Kidney epithelial cell (primary cell): ENCODE results near the gene BAD. TPM values are rescaled to one million over a fixed set of nuclear protein-coding genes. Genes with fewer than 3 reads are reported as not detected.
"Not testable (repeated sequence)": the region's sequence is repeated elsewhere in the genome, so short reads cannot be mapped to it uniquely, and the experiment has no call there.

Experiments
- DNase-seq: peaks from one replicate; pipeline ENCODE4 v3.0.0-alpha.2; 2010; ENCODE audit warnings: low read depth
- H3K27me3 ChIP-seq: 2 replicates; pipeline ENCODE4 v1.6.0; 2011; ENCODE audit warnings: low read length; ENCODE audit not compliant: control insufficient read depth, insufficient read depth
- H3K36me3 ChIP-seq: 2 replicates; pipeline ENCODE4 v1.5.1; 2011; ENCODE audit warnings: low read length; ENCODE audit not compliant: control insufficient read depth, insufficient read depth
- H3K4me3 ChIP-seq: 2 replicates; pipeline ENCODE4 v1.5.1; 2011; ENCODE audit warnings: low read depth, mild to moderate bottlenecking, control low read depth, low read length
- total RNA-seq: library from RNA; depleted of rRNA; stranded (reverse); fragments of >200 nt; gene quantifications from 2 replicates; pipeline ENCODE4 v1.2.3, GENCODE V29; 2015
- TF ChIP-seq, protein P1 (sequence below): IDR thresholded peaks from 2 replicates; pipeline ENCODE4 v1.5.1; 2011; ENCODE audit warnings: mild to moderate bottlenecking, moderate library complexity, low read length, control low read depth, inconsistent platforms; ENCODE audit not compliant: insufficient read depth, poor library complexity, severe bottlenecking

Gene BAD
- total RNA-seq, 1 donor from 2014 or later = 118 TPM

GRCh38 chr11:64249563-64250414 lies 34.7 kb downstream of the BAD start:
- TF ChIP-seq, protein P1, sequence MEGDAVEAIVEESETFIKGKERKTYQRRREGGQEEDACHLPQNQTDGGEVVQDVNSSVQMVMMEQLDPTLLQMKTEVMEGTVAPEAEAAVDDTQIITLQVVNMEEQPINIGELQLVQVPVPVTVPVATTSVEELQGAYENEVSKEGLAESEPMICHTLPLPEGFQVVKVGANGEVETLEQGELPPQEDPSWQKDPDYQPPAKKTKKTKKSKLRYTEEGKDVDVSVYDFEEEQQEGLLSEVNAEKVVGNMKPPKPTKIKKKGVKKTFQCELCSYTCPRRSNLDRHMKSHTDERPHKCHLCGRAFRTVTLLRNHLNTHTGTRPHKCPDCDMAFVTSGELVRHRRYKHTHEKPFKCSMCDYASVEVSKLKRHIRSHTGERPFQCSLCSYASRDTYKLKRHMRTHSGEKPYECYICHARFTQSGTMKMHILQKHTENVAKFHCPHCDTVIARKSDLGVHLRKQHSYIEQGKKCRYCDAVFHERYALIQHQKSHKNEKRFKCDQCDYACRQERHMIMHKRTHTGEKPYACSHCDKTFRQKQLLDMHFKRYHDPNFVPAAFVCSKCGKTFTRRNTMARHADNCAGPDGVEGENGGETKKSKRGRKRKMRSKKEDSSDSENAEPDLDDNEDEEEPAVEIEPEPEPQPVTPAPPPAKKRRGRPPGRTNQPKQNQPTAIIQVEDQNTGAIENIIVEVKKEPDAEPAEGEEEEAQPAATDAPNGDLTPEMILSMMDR = no peak
- no peak for DNase-seq
- H3K36me3 ChIP-seq = no peaks in the 10 kb centered on the region
- no peak overlapping the region for H3K4me3 ChIP-seq
- H3K27me3 ChIP-seq = no peaks in the 10 kb centered on the region

- no peaks in the 10 kb centered on the region for H3K27me3 ChIP-seq
- H3K36me3 ChIP-seq = no peaks in the 10 kb centered on the region
- TF ChIP-seq, protein P1 = no peak
Measured at GRCh38 chr11:64249038-64249437, 35.4 kb downstream of the BAD start.

GRCh38 chr11:64248578-64248977 lies 35.9 kb downstream of the BAD start:
- Histone ChIP-seq H3K36me3 (no peaks in the 10 kb centered on the region), H3K27me3 (no peaks in the 10 kb centered on the region), H3K4me3 (no peak overlapping the region)
- TF ChIP-seq, protein P1 = no peak
- DNase-seq = no peak

More at GRCh38 chr11:64249038-64249437, 35.4 kb downstream of the BAD start:
- DNase-seq = no peak
- H3K4me3 ChIP-seq = no peak overlapping the region

DNA sequence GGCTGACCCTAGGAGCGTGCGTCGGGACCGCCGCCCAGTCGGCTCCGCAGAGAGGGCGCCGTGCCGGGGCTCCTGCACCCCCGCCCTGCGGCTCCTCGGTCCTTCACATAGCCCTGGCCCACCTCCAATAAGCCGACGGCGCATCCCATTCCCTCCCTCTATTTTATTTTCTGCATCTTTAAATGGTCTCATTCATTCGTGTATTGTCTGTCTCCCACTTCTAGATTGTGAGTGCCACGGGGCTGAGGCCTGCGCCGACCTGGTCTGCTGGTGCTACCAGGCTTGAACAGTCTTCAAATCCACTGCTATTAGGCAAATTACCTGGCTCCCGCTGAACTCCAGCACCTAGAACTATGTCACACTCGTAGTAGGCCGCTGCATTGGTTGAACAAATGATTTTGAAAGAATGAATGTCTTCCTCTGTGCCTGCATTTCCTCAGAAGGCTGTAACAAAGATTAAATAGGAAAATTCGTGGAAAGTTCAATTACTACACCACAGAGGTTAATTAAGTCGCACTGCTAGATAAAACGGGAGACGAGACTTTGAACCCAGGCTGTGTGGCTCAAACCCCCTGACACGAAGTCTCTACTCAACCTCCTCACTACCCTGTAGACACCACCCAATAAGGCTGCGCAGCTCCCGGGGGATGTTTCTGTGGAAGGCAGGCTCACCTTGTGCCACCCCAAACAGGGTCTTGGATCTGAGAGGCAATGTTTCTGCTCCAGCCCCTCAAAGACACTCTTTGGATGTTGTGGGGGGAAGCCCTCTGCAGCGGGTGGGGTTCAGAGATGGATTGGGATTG lies 36.5 kb downstream of the BAD start:
- Histone ChIP-seq H3K4me3 (peak overlapping the region; percentile 51), H3K27me3 (no peaks in the 10 kb centered on the region), H3K36me3 (peaks cover 3% of the 10 kb centered on the region)
- no peak for DNase-seq
- TF ChIP-seq, protein P1 = no peak

DNA sequence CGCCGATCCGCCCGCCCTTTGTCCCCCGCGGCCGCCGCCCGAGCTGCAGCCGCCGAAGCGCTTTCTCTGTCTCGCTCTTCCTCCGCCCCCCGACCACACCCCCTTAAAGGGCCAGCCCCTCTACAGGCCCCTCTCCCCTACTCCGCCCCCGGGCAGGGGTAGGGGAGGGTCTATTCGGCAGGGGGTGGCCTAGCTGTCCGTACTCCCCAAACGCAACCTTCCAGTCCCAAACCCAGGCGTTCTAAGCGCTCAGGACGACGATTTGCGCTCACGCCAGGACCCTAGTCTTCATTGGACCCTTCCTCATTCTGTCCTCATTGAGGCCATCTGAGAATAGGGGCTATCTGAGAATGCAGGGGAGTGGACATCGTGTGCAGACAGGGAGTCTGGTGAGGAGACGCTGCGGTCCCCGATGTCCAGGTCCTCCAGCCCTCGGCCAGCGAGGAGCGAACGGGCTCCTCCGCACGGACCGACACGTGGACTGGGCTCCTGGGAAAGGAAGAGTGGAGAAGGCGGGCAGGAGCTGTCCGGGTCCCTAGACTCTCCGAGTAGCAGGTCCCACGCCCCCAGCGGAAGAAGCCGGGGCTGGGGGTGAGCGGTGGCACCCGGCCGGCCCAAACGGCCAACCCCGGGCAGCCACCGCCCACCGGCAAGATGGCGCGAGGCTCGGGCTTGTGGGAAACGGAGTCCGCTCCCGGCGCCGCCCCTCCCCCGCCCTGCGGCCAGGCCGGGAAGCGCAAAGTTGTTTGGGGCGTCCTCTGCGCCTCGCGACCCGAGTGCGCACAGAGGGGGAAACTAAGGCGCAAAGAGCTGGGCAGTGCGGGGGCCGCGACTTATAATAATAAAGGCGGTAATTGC lies 37.4 kb downstream of the BAD start, which contains the start of gene PPP1R14B:
TSS of gene PPP1R14B (minus strand) at position 73 of the 858 bp plus-strand sequence. CDS start 270 bp downstream, outside the sequence.
- peaks cover 3% of the 10 kb centered on the region for H3K36me3 ChIP-seq
- no peak for DNase-seq

GRCh38 chr11:64246621-64246870 lies 37.9 kb downstream of the BAD start:
- H3K36me3 ChIP-seq, DNase-seq, H3K27me3 ChIP-seq: not testable (repeated sequence)
- H3K4me3 ChIP-seq = peak overlapping the region; percentile 71

More for the DNA sequence above, 37.4 kb downstream of the BAD start, which contains the start of gene PPP1R14B:
- TF ChIP-seq, protein P1 = no peak
- no peaks in the 10 kb centered on the region for H3K27me3 ChIP-seq
- H3K4me3 ChIP-seq = peak within 1 kb of the TSS; percentile 71
